Effector memory CD4-positive, alpha-beta T cell (primary cell): ENCODE results near the gene LORICRIN.
"Not testable (repeated sequence)": the region's sequence is repeated elsewhere in the genome, so short reads cannot be mapped to it uniquely, and the experiment has no call there.

Experiments used
- DNase-seq, 3 donors: peaks; one replicate each; pipeline ENCODE4 v3.0.0-alpha.2; 2020
- H3K27ac ChIP-seq: 2 replicates; pipeline ENCODE4 v1.7.0; 2013; ENCODE audit warnings: mild to moderate bottlenecking, low read length, moderate library complexity; ENCODE audit not compliant: insufficient read depth, poor library complexity, severe bottlenecking
- H3K27me3 ChIP-seq: replicated peaks from 2 replicates; pipeline ENCODE4 v1.7.0; 2013; ENCODE audit warnings: mild to moderate bottlenecking, low read length; ENCODE audit not compliant: insufficient read depth, control insufficient read depth, poor library complexity, severe bottlenecking
- H3K36me3 ChIP-seq: 2 replicates; pipeline ENCODE4 v1.7.0; 2013; ENCODE audit warnings: mild to moderate bottlenecking, low read length, moderate library complexity; ENCODE audit not compliant: control insufficient read depth, insufficient read depth
- H3K4me1 ChIP-seq: 2 replicates; pipeline ENCODE4 v1.7.0; 2013; ENCODE audit warnings: low read length, mild to moderate bottlenecking; ENCODE audit not compliant: control insufficient read depth, insufficient read depth, poor library complexity, severe bottlenecking
- H3K4me3 ChIP-seq: 2 replicates; pipeline ENCODE4 v1.7.0; 2013; ENCODE audit warnings: low read length, low read depth, mild to moderate bottlenecking; ENCODE audit not compliant: insufficient read depth, poor library complexity, severe bottlenecking
- H3K9me3 ChIP-seq: 2 replicates; pipeline ENCODE4 v1.7.0; 2013; ENCODE audit warnings: mild to moderate bottlenecking, low read length, moderate library complexity; ENCODE audit not compliant: control insufficient read depth

The LORICRIN gene

DNA sequence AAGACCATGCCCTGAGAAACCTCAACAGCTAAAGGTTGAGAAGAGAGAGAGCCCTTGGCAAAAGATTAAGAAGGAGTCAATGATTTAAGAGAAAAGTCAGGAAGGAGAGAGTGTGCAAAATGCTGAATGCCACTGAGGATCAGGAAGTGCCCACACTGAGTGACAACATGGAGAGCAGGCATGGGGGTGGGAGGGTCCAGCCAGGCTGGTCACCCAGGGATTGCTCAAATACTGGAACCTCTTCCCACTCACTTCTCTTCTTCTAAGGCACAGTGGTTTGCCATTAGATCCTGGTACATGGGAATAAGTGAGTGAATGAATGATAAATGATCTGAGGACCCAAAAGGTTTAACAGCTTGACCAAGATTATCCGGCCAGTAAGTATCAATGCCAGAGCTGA lies 31.0 kb upstream of the LORICRIN start:
- Histone ChIP-seq H3K27ac (no peak overlapping the region), H3K9me3 (no peaks in the 10 kb centered on the region), H3K27me3 (no peaks in the 10 kb centered on the region), H3K4me1 (no peaks in the 10 kb centered on the region), H3K36me3 (no peaks in the 10 kb centered on the region), H3K4me3 (no peak overlapping the region)
- no peak for DNase-seq

DNA sequence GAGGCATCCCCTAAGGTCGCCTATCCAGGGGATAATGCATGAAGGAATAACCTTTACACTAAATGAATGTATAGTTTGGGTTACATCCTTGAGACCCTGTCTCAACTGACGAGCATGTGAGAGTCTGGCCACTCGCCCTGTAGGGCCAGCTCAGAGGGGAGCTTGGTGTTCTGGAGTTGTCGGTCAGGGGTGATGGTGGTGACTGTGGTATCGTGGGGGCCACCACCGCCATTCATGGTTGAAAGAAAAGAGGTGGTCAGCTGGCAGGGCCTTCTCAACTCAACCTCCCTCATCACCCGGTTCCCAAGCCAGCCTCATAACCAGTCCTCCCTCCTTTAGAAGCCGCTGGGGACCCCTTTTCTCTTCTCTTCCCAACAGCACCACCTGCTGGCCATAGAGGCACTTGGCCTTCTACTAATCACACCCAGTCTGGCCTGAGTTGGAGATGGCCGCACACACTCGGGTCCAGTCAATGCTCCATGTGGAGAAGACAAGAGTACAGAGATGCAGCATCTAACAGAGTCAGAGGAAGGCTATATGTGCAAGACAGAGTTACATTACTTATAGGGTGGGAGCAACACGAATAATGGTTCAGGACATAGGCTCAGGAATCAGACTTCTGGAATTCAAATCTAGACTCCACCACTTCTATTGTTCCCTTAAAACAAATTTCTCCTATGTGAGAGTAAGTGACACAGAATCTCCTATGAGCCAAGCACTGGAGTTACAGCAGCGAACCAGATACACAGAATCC lies 30.2 kb upstream of the LORICRIN start:
- not testable (repeated sequence) for H3K4me3 ChIP-seq, H3K9me3 ChIP-seq, H3K27ac ChIP-seq, H3K4me1 ChIP-seq, H3K36me3 ChIP-seq, DNase-seq, H3K27me3 ChIP-seq

- Histone ChIP-seq H3K4me3 (no peak overlapping the region), H3K4me1 (no peaks in the 10 kb centered on the region), H3K9me3 (no peaks in the 10 kb centered on the region), H3K27me3 (no peaks in the 10 kb centered on the region), H3K36me3 (no peaks in the 10 kb centered on the region), H3K27ac (no peak overlapping the region)
- DNase-seq, result no peak
These were observed 28.1 kb upstream of the LORICRIN start for GRCh38 chr1:153231363-153231762.

DNA sequence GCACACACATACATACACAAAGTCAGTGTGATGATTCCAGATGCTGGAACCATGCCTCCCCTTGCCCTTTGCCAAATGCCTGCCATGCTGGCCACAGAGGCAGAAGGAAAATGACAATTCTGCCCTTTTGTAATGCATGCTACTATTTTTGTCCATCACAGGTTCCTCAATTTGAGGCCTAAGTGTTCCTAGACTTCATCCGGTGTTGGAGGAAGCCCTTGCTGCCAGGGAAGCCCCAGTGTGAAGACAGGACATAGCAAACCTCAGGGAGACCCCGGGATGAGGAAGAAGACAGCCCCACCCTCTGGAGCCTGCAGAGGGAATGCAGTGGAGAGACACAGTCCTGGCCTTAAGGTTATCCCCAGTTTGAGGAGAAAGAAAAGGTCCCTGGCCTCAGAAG lies 27.7 kb upstream of the LORICRIN start:
- Histone ChIP-seq H3K36me3 (no peaks in the 10 kb centered on the region), H3K27ac (no peak overlapping the region), H3K4me1 (no peaks in the 10 kb centered on the region), H3K4me3 (no peak overlapping the region), H3K27me3 (no peaks in the 10 kb centered on the region), H3K9me3 (no peaks in the 10 kb centered on the region)
- no peak for DNase-seq

DNA sequence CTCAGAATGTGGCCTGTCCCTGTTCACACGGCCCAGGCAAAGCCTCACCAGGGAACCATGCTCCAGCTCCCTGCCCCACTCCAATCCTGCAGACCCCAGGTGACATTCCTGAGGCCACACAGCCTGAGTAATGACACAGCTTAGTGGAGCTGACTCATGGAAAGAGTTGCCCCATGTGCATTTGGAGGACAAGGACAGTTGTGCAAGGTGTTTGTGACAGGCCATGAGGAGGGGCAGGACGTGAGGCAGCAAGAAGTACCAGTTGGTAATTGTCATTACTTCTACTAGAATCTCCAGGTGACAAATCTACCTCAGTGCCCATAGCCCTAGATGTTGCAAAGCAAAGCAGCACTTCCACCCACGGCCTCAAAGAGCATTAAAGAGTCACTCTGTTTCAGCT lies 26.9 kb upstream of the LORICRIN start:
- no peak overlapping the region for H3K4me3 ChIP-seq
- H3K27ac ChIP-seq, result no peak overlapping the region

GRCh38 chr1:153233448-153233847 lies 26.0 kb upstream of the LORICRIN start:
- H3K4me1 ChIP-seq, result no peaks in the 10 kb centered on the region
- H3K4me3 ChIP-seq, result no peak overlapping the region
- no peak for DNase-seq
- no peaks in the 10 kb centered on the region for H3K9me3 ChIP-seq
- no peak overlapping the region for H3K27ac ChIP-seq
- no peaks in the 10 kb centered on the region for H3K27me3 ChIP-seq
- no peaks in the 10 kb centered on the region for H3K36me3 ChIP-seq

More for the DNA sequence above, 26.9 kb upstream of the LORICRIN start:
- Histone ChIP-seq H3K36me3 (no peaks in the 10 kb centered on the region), H3K27me3 (no peaks in the 10 kb centered on the region), H3K4me1 (no peaks in the 10 kb centered on the region), H3K9me3 (no peaks in the 10 kb centered on the region)
- no peak for DNase-seq

- no peak for DNase-seq
- Histone ChIP-seq H3K27me3 (peaks cover 4% of the 10 kb centered on the region), H3K4me1 (no peaks in the 10 kb centered on the region), H3K4me3 (no peak overlapping the region), H3K36me3 (no peaks in the 10 kb centered on the region), H3K9me3 (no peaks in the 10 kb centered on the region), H3K27ac (no peak overlapping the region)
These were observed 21.0 kb upstream of the LORICRIN start for GRCh38 chr1:153238527-153238926.

DNA sequence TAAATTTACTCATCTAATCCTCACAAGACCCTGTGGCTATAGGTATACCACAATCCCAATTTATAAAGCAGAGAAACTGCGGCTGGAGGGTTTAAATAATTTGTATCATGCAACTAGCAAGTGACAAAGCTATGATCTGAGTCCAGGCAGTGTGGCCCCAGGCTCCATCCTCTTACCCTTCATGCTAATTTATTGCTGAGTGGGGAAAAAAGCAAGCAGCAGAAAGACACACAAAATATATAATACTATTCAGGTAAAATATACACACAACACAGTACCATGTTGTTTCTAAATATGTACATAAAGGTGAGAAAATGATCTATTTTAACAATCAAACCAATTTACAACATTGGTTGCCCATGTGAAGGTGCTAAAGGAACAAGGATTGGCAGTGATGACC lies 17.3 kb upstream of the LORICRIN start:
- H3K36me3 ChIP-seq, result no peaks in the 10 kb centered on the region
- no peak overlapping the region for H3K27ac ChIP-seq
- H3K4me1 ChIP-seq, result no peaks in the 10 kb centered on the region
- H3K4me3 ChIP-seq, result no peak overlapping the region
- DNase-seq, result no peak
- H3K9me3 ChIP-seq, result no peaks in the 10 kb centered on the region
- H3K27me3 ChIP-seq, result peaks cover 4% of the 10 kb centered on the region

GRCh38 chr1:153245466-153245865 lies 14.0 kb upstream of the LORICRIN start:
- H3K27me3 ChIP-seq, result peaks cover 4% of the 10 kb centered on the region
- DNase-seq, result no peak
- H3K4me1 ChIP-seq, result no peaks in the 10 kb centered on the region
- no peaks in the 10 kb centered on the region for H3K9me3 ChIP-seq
- H3K4me3 ChIP-seq, result no peak overlapping the region
- no peak overlapping the region for H3K27ac ChIP-seq
- H3K36me3 ChIP-seq, result no peaks in the 10 kb centered on the region

DNA sequence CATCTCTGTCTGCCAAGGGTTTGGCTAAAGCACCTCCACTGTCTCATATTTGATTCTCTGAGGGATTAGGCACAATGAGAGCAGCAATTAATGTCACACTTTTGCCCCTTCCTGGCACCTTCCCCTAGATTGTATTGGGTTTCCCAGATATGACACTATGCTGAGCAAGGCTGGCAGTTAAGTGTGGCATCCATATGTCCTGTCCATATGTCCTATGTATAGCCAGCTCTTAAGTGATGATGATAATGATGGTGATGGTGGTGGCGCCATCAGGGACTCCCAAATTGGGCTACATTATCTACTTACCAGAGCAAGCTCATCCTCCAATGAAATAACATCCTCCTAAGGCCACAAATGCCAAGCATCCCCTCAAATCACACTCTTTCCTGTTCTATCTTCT lies 13.5 kb upstream of the LORICRIN start:
- peaks cover 4% of the 10 kb centered on the region for H3K27me3 ChIP-seq
- no peak for DNase-seq

More for the DNA sequence above, 13.5 kb upstream of the LORICRIN start:
- H3K36me3 ChIP-seq, result no peaks in the 10 kb centered on the region
- H3K27ac ChIP-seq, result no peak overlapping the region
- no peak overlapping the region for H3K4me3 ChIP-seq
- H3K4me1 ChIP-seq, result no peaks in the 10 kb centered on the region
- no peaks in the 10 kb centered on the region for H3K9me3 ChIP-seq
